GM19438 (cell line): ENCODE results near the gene C19orf85.
"Not testable (repeated sequence)": the region's sequence is repeated elsewhere in the genome, so short reads cannot be mapped to it uniquely, and the experiment has no call there.

Experiments used
- ATAC-seq: cut with Tn5 transposase; IDR thresholded peaks from one replicate; pipeline ENCODE4 v1.9.1; 2021; ENCODE audit warnings: low read depth; ENCODE audit not compliant: unreplicated experiment

Gene C19orf85

DNA sequence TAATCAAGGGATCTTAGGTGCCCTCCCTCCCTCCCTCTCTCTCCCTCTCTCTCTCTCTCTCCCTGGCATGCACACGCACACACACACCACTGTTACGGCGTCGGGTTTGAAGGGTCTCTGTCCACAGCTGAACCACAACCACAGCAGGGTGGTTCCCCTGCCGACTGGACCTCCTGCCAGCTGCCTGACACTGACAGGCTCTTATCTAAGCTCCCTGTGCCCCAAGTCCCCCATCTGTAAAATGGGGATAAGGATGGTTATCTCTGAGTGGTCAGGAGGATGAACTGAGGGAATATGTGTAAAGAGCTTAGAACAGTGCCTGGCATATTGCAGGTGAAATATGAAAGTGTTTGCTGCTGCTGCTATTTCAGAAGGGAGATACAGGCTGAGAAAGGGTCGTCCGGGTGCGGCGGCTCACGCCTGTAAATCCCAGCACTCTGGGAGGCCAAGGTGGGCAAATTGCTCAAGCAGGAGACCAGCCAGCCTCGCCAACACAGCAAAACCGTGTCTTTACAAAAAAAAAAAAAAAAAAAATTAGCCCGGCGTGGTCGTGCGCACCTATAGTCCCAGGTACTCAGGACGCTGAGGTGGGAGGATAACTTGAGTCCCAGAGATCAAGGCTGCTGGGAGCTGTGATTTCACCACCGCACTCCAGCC lies 20.6 kb downstream of the C19orf85 start:
- ATAC-seq: no peak

DNA sequence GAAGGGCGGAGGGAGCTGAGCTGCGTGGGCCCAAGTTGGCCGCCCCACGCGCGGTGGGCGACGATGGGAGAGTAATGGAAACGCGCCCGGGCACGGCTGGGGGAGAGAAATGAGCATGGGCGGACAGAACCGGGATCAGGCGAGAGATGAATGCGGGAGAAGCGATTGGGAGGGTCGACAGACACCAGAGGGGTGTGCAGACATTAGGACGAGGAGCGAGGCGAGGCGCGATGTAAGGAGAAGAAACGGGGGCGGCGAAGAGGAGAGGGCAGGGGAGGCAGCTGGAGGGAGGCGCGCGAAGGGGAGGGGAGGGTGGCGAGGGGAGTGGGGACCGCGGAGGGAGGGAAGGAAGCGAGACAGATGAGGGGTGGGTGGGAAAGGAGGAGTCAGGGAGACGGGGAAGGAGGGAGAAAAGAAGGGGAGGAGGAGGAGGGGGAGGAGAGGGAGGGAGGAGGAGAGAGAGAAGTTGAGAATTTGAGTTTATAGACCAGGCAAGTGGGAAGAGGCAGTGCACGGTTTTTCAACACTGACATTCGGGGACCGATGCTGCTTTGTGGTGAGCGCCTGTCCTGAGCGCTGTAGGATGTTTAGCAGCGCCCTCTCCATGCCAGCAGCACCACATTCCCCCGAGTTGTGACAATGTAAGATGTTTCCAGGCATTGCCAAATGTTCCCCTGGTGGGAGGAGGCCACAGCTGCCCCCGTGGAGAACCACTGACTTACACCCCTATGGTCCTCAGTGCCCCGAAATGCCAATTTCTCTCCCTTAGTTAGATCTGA lies 21.3 kb downstream of the C19orf85 start, which contains the start of gene SHISA7:
Gene SHISA7 (minus strand): TSS at position 256 of the 779 bp plus-strand sequence. CDS start 437 bp downstream, outside the sequence.
- no peak for ATAC-seq

DNA sequence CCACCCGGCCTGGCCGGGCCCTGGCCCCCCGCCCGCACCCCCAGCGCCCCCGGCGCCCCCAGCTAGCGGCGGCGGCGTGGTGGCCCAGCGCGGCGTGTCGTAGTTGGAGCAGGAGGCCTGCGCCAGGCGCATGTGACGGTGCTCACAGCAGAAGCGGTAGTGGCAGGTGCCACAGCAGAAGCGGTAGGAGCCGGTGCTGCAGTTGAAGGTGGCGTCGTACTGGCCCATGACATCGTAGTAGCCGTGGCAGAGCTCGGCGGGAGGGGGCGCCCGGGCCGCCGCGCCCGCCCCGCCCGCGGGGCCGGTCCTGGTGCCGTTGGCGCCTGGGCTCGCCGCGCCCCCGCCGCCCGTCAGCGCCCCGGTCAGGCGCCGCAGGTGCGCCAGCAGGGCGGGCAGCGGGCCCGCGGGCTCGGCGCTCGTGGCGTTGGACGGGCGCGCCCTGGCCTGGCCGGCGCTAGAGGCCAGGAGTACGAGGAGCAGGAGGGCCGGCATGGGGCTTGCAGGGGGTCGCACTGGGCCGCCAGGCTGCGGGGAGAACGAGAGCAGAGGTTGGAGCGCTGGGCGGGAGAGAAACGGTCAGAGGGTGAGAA lies 22.1 kb downstream of the C19orf85 start:
- no peak for ATAC-seq

GRCh38 chr19:55441692-55442321 lies 22.7 kb downstream of the C19orf85 start:
- no peak for ATAC-seq

DNA sequence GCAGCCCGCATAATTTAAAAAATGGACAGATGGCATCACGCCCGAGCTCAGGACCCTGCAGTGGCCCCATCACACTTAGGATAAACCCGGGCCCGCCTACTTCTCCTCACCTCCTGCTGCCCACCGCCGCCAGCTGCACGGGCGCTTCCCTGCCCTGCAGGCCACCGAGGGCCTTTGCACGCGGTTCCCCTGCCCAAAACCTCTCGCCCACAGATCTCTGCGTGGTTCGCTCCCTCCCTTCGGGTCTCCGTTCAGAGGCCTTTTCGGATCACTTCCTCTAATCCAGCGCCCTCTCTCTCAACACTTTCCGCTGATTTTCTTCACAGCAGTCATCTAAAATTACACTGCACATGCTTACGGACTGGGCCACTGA lies 23.2 kb downstream of the C19orf85 start:
- ATAC-seq: no peak

GRCh38 chr19:55440411-55441105 lies 24.0 kb downstream of the C19orf85 start:
- no peak for ATAC-seq

GRCh38 chr19:55439052-55439451 lies 25.5 kb downstream of the C19orf85 start:
- no peak for ATAC-seq

DNA sequence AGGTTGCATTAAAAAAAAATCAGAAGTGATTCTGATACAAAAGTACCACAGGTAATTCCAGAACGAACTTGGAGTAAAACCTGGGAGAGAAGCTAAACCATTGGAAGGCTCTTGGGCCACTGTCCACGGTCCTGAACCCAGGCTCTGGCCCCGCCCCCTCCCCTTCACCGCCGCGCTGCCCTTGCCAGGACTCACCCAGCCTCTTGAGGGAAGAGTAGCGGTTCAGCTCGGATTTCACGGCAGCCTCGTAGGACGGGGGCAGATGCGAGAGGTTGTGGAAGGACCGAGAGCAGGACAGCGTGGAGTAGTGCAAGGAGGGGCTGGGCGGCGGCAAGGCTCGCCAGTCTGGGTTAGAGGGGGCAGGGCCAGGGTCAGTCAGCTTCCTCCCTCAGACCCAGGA lies 27.1 kb downstream of the C19orf85 start:
- no peak for ATAC-seq

DNA sequence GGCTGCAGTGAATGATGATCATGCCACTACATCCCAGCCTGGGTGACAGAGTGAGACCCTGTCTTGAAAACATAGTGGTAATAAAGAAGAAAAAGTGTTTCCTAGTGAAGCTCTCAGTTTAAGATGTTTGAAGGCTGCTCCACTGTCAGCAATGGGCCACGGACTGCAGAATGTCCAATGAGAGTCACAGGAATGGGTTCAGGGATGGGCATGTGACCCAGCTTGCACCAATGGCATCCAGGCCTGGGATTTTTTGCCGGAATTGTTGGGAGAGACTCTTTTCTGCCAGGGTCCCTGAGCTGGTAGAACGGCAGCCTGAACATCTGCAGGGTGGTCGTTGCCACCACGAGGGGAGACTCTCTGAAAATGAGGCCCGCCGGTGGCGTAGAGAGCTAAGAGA lies 27.7 kb downstream of the C19orf85 start:
- ATAC-seq: no peak

- no peak for ATAC-seq
These were observed 29.5 kb downstream of the C19orf85 start for GRCh38 chr19:55435020-55435419.

GRCh38 chr19:55434356-55434919 lies 30.1 kb downstream of the C19orf85 start:
- ATAC-seq: no peak

- ATAC-seq: no peak
These were observed 31.3 kb downstream of the C19orf85 start for GRCh38 chr19:55433292-55433691.

- ATAC-seq: no peak
These were observed 32.2 kb downstream of the C19orf85 start for GRCh38 chr19:55432241-55432959.

DNA sequence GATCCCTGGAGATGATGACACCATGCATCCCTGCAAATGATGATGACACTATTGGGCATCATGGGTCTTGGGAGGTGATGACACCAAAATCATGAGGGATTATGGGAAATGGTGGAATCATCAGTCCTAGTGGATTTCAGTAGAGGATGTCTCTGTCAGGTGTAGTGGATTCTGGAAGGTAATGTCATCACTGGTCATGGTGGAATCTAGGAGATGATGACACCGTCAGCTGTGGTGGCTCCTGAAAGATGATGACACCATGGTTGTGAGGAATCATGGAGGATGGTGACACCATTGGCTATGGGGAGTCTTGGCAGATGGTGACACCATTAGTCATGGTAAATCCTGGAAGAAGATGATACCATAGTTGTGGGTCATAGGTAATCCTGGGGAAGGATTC lies 33.4 kb downstream of the C19orf85 start:
- ATAC-seq: no peak

DNA sequence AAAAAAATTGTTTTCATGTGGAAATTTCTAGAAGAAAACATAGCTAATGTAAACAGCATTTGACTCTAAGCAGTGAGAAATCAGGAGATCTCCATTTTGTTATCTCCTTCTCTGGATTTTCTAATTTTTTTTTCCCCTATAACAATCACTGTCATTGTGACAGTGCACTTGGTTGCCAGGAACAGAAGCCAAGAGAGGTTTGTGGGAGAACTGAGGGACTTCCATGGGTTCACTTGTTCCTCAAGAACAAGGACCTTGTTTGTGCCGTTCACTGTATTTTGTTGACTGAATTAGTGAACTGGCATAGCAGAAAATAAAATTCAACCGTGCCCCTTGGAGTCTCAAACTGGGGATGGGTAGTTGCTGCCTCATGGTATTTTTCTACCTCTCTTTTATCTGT lies 38.5 kb downstream of the C19orf85 start:
- no peak for ATAC-seq

DNA sequence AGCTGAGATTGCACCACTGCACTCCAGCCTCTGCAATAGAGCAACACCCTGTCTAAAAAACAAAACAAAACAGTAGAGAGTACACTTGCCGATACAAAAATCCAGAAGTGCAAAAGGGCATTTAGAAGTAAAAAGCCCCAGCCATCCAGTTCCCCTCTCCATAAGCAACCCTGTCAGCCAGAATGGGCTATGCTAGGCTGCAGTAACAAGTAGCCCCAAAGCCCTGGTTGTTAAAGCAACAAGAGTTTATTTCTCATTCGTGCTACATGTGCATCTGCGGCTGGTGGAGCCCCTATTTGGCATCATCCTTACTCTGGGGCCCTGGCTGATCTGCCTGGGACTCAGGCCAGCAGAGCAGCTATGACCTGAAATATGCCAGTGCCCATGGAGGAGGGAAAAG lies 40.0 kb downstream of the C19orf85 start:
- ATAC-seq: no peak

GRCh38 chr19:55423225-55424005 lies 41.1 kb downstream of the C19orf85 start:
- no peak for ATAC-seq

DNA sequence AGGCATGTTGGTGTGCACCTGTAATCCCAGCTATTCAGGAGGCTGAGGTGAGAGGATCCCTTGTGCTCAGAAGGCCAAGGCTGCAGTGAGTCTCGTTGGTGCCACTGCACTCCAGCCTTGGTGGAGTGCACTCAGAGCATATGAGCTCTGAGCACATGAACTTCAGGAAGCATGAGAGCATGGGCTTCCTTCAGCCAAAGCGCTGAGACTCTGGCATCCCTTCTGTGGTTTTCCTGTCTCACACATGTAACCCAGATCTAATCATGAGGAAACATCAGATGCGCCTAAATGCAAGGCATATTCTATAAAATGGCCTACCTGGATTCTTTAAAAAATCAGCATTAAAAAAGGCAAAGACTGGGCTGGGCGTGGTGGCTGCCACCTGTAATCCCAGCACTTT lies 43.3 kb downstream of the C19orf85 start:
- ATAC-seq: not testable (repeated sequence)
